ENCODE data around the gene RPTOR. TPM values are rescaled to one million over a fixed set of nuclear protein-coding genes. Genes with fewer than 3 reads are reported as not detected.

The RPTOR gene
- total RNA-seq, 4 donors from 2014 or later: 18.7 to 35.4 (median 21.0) TPM

DNA sequence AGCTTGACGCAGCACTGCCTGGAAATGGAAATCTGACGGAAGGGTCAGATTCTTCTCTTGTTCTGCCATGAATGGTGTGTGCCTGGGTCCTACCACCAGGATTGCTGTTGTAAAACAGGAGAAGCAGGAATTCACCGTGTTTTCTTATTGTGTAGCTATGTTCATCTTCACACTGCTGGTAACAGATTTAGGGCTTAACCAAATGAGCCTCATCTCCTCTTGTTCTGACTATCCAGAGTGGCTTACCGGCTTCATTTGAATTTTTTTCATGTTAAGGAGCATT is 349.7 kb downstream of the RPTOR start:
- TF ChIP-seq, protein P1, sequence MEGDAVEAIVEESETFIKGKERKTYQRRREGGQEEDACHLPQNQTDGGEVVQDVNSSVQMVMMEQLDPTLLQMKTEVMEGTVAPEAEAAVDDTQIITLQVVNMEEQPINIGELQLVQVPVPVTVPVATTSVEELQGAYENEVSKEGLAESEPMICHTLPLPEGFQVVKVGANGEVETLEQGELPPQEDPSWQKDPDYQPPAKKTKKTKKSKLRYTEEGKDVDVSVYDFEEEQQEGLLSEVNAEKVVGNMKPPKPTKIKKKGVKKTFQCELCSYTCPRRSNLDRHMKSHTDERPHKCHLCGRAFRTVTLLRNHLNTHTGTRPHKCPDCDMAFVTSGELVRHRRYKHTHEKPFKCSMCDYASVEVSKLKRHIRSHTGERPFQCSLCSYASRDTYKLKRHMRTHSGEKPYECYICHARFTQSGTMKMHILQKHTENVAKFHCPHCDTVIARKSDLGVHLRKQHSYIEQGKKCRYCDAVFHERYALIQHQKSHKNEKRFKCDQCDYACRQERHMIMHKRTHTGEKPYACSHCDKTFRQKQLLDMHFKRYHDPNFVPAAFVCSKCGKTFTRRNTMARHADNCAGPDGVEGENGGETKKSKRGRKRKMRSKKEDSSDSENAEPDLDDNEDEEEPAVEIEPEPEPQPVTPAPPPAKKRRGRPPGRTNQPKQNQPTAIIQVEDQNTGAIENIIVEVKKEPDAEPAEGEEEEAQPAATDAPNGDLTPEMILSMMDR (IDR thresholded peaks at IDR 0.05; ENCODE audit: low read depth): no peak

DNA sequence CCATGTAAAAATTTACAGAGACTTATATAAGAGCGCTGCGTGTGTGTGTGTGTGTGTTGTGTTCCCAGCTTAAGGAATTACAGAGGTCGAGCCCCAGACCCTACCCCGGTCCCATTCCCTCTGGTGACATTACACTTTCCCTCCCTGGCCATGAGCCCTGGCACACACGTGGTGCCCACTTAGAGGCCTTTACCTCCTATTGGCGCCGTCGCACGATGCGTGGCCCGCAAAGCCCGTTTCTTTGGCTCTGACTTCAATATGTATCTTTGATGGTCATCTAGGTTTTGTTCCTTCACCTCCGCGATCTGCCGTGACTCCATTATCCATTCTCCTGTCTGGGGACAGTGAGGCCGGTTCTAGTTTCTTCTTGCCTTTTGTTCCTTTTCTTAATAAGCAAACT is 350.1 kb downstream of the RPTOR start:
- TF ChIP-seq, protein P1 (IDR thresholded peaks at IDR 0.05; ENCODE audit: low read depth): no peak

DNA sequence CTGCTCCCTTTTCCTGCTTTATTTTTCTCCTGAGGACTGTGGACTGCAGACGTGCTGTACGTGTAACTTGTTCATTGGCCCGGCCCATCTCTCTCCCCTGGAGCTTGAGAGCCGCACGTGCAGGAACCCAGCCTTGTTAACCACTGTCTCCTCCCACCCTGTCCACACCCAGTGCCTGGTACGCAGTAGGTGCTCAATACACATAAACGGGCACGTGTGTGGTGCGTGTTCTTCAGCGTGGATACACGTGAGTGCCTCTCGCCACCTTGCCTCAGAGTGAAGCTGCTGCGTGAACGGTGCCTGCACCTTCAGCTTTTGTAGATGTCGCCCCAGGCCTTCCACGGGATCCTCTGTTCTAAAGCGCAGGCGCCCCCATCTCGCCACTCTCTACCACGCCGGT is 350.7 kb downstream of the RPTOR start:
- TF ChIP-seq, protein P1 (IDR thresholded peaks at IDR 0.05; ENCODE audit: low read depth): no peak

DNA sequence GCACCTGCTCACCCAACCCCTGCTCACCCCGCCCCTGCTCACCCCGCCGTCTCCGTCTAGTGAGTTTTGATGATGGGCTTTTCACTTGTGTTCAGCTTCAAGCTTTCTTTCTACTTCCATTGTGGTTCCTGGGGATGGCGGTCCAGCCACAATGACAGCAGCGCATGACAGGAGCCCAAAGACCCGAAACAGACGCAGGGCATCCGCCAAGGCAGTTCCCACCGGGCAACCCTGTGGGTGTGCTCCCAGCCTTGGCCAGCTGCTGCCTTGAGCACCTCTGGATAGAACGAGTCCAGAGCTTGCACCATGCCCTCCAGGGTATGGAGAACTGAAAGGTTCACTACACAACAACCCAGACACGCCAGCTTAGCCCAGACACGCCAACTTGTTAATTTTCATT is 354.1 kb downstream of the RPTOR start:
- TF ChIP-seq, protein P1 (IDR thresholded peaks at IDR 0.05; ENCODE audit: low read depth): no peak

DNA sequence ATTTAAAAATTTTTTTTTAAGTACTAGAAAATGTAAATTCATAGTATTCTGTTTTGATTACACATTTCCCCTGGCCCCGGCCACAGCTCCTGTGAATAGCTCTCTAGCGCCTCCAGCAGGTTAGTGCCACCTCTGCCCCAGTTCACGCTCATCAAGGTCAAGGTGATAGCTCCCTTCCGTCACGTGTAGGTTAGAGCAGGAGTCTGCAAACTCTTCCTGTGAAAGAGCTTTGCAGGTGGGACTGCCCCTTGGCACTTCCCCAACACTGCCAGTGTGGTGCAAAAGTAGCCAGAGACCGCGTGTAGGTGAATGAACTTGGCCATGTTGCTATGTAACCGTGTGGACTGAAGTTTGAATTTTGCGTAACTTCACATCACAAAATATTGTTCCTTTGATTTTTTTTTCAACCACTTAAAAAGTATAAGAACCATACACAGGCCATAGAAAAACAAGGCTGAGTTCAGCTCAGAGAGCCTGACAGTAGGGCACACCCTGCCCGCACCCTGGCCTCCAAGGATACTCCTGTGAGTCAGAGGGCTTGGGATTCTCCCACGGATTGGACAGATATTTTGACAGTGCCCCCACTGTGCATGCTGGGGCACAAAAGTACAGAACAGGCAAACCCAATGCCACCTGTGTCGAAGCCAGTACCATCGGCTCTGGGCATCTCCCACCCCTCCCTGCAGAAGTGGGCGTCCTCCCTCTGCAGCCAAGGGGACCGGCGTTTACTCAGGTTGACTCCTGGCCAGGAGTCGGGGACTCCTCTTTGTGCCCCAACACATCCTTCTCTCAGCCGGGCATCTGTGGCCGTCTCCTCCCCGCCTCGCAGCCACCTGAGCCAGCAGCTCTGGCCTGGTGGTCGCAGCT is 355.0 kb downstream of the RPTOR start:
- TF ChIP-seq, protein P1 (IDR thresholded peaks at IDR 0.05; ENCODE audit: low read depth): no peak

DNA sequence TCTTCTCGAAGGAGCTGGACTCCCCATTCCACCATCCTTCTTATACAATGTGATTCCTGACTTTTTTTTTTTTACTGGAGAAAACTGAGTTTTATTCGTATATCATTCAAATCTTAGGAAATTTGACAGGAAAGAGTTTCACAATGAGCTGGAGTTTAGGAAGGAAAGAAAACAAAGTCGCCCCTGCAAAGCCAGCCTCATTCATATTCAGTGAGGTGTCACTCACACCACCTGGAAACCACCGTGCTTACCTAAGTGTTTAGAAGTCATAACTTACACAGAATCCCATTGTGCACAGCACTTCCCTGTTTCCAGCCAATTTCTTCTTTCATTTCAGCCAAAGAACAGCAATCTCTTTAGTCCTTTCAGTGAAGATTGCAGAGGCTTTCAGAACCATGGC is 356.7 kb downstream of the RPTOR start:
- TF ChIP-seq, protein P1 (IDR thresholded peaks at IDR 0.05; ENCODE audit: low read depth): no peak

DNA sequence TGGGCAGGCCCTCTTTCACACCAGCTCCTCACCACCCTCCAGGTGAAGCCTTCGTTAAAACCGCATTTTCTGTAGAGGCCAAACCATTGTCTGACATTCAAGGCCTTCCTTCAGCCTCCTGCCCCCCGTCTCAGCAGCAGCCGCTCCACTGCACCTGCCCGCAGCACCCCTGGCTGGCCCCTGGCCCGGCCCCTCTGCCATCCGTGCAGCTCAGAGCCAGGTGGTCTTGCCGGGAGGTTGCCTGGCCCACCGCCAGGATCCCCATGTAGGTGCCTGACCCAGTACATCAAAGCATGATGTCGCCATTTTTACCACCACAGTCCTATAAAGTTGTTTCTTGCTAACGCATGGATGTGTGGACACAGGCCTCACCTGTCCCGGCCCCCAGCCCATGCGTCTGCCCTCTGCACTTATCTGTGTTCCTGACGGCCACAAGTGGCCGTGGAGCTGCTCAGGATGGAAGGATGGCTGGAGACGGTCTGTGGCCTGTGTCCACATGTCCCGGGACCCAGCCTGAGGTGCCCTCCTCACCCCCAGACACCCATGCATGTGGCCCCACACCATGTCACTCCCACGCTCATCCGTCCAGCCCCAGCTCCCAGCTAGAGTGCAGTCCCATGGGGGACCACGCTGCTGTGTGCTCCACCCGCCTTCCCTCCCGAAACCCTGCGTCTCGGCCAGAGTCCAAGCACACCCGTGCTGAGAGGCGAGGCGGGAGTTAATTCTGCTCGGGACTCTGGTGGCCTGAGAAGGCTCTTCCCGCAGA is 357.7 kb downstream of the RPTOR start:
- TF ChIP-seq, protein P1 (IDR thresholded peaks at IDR 0.05; ENCODE audit: low read depth): no peak
